HT1080 (cell line): ENCODE data around the gene ALDH1L2. TPM values are rescaled to one million over a fixed set of nuclear protein-coding genes. Genes with fewer than 3 reads are reported as not detected.

Experiments used
- DNase-seq: peaks from one replicate; pipeline ENCODE4 v3.0.0-alpha.2; 2015; ENCODE audit warnings: low read depth
- total RNA-seq: library from RNA; depleted of rRNA; stranded (reverse); fragments of >200 nt; shearing (Covaris generic); gene quantifications from 2 replicates; pipeline ENCODE4 v1.2.3, GENCODE V29; 2014

The ALDH1L2 gene
- total RNA-seq, 1 experiment from 2014 or later, result 0.34 TPM

DNA sequence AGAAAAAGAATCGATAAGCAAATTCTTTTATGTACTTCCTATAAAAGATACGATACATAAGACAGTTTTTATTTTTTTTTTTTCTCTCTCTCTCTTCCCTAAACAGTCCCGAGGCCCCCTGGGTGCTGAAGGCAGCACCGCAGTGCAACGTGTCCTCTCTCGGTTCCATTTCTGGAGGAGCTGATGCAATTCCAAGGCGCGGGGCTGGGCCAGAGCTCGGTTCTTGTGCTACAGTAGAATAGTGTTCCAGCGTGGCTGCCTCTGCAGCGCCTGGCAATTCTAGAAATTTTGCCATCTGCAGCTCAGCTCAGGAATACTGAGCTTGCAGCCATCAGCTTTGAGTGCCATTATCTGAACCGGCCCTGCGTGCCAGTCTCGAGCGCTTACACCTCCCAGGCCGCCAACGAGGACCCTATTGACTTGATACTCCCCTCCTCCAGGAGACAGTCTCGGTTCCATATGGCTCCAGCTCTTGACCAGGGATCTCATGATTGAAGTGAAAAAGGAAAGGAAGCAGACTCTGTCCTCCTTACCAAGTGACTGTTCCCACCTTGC lies 630 bp downstream of the ALDH1L2 start:
- DNase-seq, result no peak

DNA sequence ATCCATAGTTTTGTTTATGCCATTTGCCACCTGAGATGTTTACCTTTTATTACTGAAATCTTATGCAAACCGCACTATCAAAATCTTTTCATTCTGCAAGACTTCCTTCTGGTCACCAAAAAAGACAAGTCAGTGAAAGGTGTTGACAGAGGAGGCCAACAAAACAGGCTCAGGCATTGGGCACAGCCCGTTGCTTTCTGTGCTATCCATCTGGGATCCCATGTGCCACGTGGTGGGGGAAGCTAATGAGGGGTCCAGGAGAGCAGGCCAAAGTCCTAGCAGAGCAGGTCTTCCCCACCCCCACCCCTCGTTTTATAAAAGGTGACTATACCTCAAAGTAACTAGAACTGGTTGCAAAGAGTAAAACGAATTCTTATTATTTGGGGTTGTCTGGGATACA lies 1.2 kb downstream of the ALDH1L2 start:
- no peak for DNase-seq

- no peak for DNase-seq
Observed at GRCh38 chr12:105078712-105079570, 5.3 kb downstream of the ALDH1L2 start.

GRCh38 chr12:105077435-105077834 lies 6.8 kb downstream of the ALDH1L2 start:
- DNase-seq, result no peak

GRCh38 chr12:105076913-105077312 lies 7.3 kb downstream of the ALDH1L2 start:
- no peak for DNase-seq

- DNase-seq, result peak; percentile 41
Observed at GRCh38 chr12:105076098-105076497, 8.2 kb downstream of the ALDH1L2 start.

DNA sequence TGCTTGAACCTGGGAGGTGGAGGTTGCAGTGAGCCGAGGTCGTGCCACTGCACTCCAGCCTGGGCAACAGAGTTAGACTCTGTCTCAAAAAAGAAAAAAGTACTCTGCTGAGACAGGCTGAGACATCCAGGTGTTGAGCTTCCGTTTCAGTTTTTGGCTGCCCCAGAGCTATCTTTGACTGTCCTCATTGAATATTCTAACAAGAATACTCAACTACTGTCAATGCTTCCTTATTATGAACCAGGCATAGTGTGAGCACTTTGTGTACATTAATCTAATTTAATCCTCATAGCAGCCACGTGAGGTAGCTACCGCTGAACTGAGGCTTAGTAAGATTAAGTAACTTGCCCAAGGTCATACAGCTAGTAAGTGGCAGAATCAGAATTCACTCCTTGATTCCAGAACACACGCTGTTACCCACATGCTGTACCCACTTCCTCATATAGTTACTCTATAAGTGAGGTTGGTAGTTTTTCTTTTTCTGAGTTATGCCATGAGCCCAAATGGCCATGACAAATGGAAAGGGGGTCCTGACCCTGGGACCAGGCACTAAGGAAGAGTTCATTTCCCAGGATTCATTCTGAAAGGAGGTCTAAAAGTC lies 11.3 kb downstream of the ALDH1L2 start:
- no peak for DNase-seq

DNA sequence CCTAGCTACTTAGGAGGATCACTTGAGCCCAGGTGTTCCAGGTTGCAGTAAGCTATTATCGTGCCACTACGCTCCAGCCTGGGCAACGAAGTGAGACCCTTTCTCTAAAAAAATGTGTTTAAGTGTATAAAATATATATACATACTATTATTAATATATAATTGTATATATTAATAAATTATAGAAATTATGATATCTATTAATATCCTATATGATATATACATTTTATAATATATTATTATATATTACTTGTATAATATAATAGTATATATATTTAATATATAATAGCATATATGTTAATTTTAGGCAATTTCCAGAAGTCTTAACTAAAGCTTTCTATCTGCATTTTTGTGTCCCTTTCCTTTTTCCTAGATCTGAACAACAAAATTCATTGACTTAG lies 12.3 kb downstream of the ALDH1L2 start:
- no peak for DNase-seq

- DNase-seq, result no peak
Observed at GRCh38 chr12:105069936-105070702, 14.1 kb downstream of the ALDH1L2 start.

DNA sequence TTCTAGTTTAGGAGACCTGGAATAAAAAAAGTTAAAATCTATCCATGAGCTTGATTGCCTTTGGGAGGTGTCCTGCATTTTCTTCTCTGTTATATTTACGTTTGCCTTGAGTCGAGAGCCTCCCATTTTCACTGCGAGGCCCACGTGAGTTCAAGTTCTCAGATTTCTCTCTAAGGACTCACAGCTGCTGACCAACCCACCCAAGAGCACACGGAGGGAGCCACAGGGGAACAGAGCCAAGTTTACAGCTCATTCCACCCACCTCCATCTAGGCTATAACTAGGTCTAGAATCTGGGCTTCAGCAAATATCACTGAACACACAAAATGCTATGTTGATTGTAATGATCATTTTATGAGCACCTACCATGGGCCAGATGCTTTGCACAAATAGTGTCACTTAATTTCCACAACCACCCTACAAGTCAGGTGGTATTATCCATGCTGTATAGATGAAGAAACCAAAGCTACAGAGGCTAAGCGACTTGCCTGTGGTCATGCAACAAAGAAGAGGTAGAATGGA lies 16.7 kb downstream of the ALDH1L2 start:
- no peak for DNase-seq

GRCh38 chr12:105064564-105065178 lies 19.6 kb downstream of the ALDH1L2 start:
- no peak for DNase-seq

DNA sequence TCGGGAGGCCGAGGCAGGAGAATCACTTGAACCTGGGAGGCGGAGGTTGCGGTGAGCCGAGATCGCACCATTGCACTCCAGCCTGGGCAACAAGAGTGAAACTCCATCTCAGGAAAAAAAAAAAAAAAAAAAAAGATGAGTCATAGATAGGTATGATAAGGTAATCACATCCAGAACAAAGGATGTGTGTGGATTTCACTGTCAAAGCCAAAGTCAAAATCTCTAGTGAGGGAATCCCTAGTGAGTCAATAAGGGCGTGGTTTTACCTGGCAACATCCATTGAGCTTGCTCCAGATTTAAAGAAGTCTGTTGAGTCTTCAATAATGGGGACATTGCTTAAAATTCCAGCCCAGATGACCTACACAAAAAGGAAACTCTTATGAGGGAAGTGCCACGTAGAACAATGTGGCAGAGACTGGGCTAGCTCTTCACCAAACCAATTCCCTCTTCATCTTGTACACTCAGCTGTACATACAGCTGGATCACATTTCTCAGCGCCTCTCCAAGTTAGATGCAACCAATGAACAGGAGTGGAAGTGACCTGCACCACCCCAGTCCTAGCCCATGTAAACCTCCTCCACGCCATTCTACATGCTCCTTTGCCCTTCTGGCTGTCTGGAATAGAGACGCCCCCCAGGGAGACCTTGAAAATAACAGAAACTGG lies 23.4 kb downstream of the ALDH1L2 start:
- no peak for DNase-seq

DNA sequence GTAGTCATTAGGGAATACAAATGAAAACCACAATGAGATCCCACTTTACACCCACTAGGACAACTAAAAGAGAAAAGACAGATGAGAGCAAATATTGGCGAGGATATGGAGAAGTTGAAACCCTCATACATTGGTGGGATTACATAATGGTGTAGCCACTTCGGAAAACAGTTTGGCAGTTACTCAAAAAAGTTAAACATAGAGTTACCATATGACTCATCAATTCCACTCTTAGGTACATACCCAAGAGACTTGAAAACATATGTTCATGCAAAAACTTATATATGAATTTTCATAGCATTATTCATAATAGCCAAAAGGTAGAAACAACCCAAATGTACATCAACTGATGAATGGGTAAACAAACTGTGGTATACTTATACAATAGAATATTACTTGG lies 27.1 kb downstream of the ALDH1L2 start:
- no peak for DNase-seq

GRCh38 chr12:105053116-105053572 lies 31.1 kb downstream of the ALDH1L2 start:
- DNase-seq, result peak; percentile 66

- DNase-seq, result no peak
Observed at GRCh38 chr12:105051981-105052380, 32.3 kb downstream of the ALDH1L2 start.

GRCh38 chr12:105048315-105048714 lies 35.9 kb downstream of the ALDH1L2 start:
- DNase-seq, result no peak

- no peak for DNase-seq
Observed at GRCh38 chr12:105047308-105047707, 37.0 kb downstream of the ALDH1L2 start.

DNA sequence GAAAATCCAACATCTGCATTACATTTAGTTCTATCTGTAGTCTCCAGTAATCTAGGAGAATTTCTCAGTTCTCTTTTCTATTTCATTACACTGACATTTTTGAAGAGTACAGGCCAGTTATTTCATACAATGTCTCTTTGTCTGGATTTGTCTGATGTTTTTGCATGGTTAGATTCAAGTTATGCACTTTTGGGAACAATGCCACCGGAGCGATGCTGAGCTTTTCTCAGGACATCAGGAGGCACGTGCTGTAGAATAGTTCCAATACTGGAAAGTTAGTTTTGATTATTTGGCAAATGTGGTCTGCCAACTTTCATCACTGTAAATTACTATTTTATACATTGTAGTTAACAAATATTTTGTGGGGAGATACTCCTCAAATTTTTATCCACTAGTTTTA lies 43.1 kb downstream of the ALDH1L2 start:
- DNase-seq, result no peak

DNA sequence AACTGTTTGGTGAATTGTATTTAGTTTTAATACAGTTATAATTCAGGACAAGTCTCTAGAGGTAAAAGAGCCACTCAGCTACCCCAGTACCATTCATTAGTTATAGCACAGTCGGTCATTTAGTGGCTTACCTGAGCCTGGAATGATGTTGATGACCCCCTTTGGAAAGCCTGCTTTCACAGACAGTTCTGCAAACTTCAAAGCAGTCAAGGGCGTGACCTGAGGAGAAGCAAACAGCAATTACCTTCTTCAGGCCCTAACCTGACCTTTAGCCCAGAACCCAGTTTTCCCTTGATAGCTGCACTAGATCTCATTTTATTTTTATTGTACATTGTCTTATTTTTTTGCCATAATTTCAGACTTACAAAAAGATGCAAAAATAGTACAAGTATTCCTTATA lies 43.8 kb downstream of the ALDH1L2 start:
- no peak for DNase-seq

DNA sequence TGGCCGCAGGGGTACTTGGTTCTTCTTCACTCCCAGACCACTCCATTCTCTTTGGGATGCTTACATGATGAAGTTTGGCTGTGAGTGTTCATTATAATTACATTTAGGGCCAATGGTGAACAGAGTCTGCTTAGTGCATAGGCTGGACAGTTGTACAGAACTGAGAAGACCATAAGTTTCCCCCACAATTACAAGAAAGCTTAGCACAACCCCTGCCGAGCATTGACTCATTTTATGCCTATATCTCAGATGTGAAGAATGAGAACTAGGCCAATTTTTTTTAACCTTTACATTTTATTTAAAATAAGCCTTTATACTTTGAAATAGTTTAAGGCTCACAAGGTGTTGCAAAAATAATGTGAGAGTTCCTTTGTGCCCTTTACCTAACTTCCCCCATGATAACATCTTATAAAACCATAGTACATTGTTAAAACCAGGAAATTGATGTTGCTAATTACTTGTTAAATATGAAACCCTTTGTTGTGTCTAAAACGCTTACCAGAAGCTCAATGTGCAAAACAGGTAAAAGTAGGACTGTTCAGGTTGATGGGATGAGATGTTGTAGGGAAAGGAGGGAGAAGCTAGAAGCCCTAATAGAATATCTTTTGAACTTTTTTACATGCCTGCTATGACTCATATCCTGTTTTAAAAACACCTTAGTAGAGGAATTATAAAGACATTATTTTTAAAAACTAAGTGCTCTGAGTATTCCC lies 47.2 kb downstream of the ALDH1L2 start:
- peak; percentile 42 for DNase-seq
